ENCODE measurements around the gene ACADVL.

DNA sequence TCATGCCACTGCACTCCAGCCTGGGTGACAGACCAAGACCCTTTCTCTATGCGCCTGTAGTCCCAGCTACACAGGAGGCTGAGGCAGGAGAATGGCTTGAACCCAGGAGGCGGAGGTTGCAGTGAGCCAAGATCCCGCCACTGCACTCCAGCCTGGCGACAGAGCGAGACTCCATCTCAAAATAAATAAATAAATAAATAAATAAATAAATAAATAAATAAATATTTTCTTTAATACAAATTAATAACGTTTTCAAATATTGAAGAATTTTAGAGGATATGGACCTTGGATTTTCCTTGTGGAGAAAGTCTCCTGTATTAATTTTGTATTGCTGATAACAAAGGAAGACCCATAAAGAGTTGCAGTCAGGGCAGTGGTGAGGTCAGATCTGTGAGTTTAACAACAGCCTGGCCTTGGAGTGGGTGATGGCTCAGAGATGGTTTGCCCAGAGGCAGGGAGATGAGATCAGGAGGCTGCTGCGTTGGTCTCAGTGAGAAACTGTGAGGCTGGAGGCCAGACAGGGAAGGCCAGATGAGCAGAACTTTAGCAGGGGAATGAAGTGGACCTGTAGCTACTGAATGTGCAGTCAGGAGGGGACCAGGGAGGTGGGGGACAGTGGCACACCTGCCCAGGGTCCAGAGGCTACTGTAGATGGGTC lies 36.2 kb upstream of the ACADVL start:
- TF ChIP-seq, protein P1, sequence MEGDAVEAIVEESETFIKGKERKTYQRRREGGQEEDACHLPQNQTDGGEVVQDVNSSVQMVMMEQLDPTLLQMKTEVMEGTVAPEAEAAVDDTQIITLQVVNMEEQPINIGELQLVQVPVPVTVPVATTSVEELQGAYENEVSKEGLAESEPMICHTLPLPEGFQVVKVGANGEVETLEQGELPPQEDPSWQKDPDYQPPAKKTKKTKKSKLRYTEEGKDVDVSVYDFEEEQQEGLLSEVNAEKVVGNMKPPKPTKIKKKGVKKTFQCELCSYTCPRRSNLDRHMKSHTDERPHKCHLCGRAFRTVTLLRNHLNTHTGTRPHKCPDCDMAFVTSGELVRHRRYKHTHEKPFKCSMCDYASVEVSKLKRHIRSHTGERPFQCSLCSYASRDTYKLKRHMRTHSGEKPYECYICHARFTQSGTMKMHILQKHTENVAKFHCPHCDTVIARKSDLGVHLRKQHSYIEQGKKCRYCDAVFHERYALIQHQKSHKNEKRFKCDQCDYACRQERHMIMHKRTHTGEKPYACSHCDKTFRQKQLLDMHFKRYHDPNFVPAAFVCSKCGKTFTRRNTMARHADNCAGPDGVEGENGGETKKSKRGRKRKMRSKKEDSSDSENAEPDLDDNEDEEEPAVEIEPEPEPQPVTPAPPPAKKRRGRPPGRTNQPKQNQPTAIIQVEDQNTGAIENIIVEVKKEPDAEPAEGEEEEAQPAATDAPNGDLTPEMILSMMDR (IDR thresholded peaks at IDR 0.05) = no peak
- no peak for TF ChIP-seq POLR2A (IDR thresholded peaks at IDR 0.05)
